ENCODE measurements around the gene CCL3. TPM values are rescaled to one million over a fixed set of nuclear protein-coding genes. Genes with fewer than 3 reads are reported as not detected.
"Not testable (repeated sequence)": the region's sequence is repeated elsewhere in the genome, so short reads cannot be mapped to it uniquely, and the experiment has no call there.

CCL3 gene
- total RNA-seq, 2 experiments from 2014 or later = 3.7 to 4.1 TPM

- H3K4me3 Mint-ChIP-seq = no peak overlapping the region
- ChIA-PET POLR2A (no interaction called here), CTCF (interaction anchor here (1.2 kb wide), 1 partner anchor 14 kb away, joined by 3 read pairs; no protein-coding TSS in a partner anchor)
- H3K9me3 Mint-ChIP-seq = no peaks in the 10 kb centered on the region
- H3K4me1 Mint-ChIP-seq = peaks cover 22% of the 10 kb centered on the region
- H3K27me3 Mint-ChIP-seq = peaks cover 23% of the 10 kb centered on the region
- no peak for DNase-seq
- H3K27ac Mint-ChIP-seq = no peak overlapping the region
- H3K36me3 Mint-ChIP-seq (ENCODE audit: low read depth) = no peaks in the 10 kb centered on the region
Measured at GRCh38 chr17:36092230-36092629, 2.3 kb upstream of the CCL3 start.

- Mint-ChIP-seq H3K27me3 (peaks cover 17% of the 10 kb centered on the region), H3K27ac (peak overlapping the region; percentile 4), H3K4me1 (peaks cover 29% of the 10 kb centered on the region), H3K36me3 (ENCODE audit: low read depth) (no peaks in the 10 kb centered on the region), H3K4me3 (no peak overlapping the region), H3K9me3 (no peaks in the 10 kb centered on the region)
- POLR2A ChIA-PET = no interaction called here
- CTCF ChIA-PET = interaction anchor here (0.7 to 1.7 kb wide), 5 partner anchors 15 to 114 kb away, joined by 3 to 5 read pairs (median 3); no protein-coding TSS in a partner anchor
- no peak for DNase-seq
Measured at GRCh38 chr17:36089339-36089865, 541 bp downstream of the CCL3 start.

GRCh38 chr17:36088670-36089338 lies 1.1 kb downstream of the CCL3 start:
- Mint-ChIP-seq H3K9me3 (no peaks in the 10 kb centered on the region), H3K27me3 (peaks cover 17% of the 10 kb centered on the region), H3K27ac (peak overlapping the region; percentile 4), H3K4me1 (peaks cover 28% of the 10 kb centered on the region), H3K4me3 (no peak overlapping the region), H3K36me3 (ENCODE audit: low read depth) (no peaks in the 10 kb centered on the region)
- ChIA-PET POLR2A (no interaction called here), CTCF (interaction anchor here (0.7 to 1.7 kb wide), 3 partner anchors 15 to 113 kb away, joined by 3 read pairs; no protein-coding TSS in a partner anchor)
- no peak for DNase-seq

GRCh38 chr17:36087897-36088572 lies 1.9 kb downstream of the CCL3 start:
- H3K36me3 Mint-ChIP-seq (ENCODE audit: low read depth); H3K9me3 Mint-ChIP-seq; H3K27ac Mint-ChIP-seq; POLR2A ChIA-PET; H3K4me3 Mint-ChIP-seq; DNase-seq: not testable (repeated sequence)
- peaks cover 35% of the 10 kb centered on the region for H3K4me1 Mint-ChIP-seq
- CTCF ChIA-PET = interaction anchor here (1.2 to 1.7 kb wide), 2 partner anchors 14 to 113 kb away, joined by 3 read pairs; no protein-coding TSS in a partner anchor
- H3K27me3 Mint-ChIP-seq = peaks cover 13% of the 10 kb centered on the region

GRCh38 chr17:36087471-36087870 lies 2.5 kb downstream of the CCL3 start:
- H3K27ac Mint-ChIP-seq; POLR2A ChIA-PET; H3K9me3 Mint-ChIP-seq; H3K36me3 Mint-ChIP-seq (ENCODE audit: low read depth); DNase-seq; H3K4me3 Mint-ChIP-seq: not testable (repeated sequence)
- Mint-ChIP-seq H3K27me3 (peaks cover 13% of the 10 kb centered on the region), H3K4me1 (peaks cover 39% of the 10 kb centered on the region)
- CTCF ChIA-PET = interaction anchor here (0.6 to 0.9 kb wide), 2 partner anchors 13 to 15 kb away, joined by 3 read pairs; no protein-coding TSS in a partner anchor

- H3K4me1 Mint-ChIP-seq = peaks cover 45% of the 10 kb centered on the region
- CTCF ChIA-PET = interaction anchor here (0.6 to 2.2 kb wide), 4 partner anchors 14 to 62 kb away, joined by 3 to 7 read pairs (median 4); no protein-coding TSS in a partner anchor
- H3K27ac Mint-ChIP-seq = no peak overlapping the region
- peaks cover 10% of the 10 kb centered on the region for H3K27me3 Mint-ChIP-seq
- H3K4me3 Mint-ChIP-seq = no peak overlapping the region
- H3K9me3 Mint-ChIP-seq = no peaks in the 10 kb centered on the region
- POLR2A ChIA-PET = no interaction called here
- DNase-seq = no peak
- no peaks in the 10 kb centered on the region for H3K36me3 Mint-ChIP-seq (ENCODE audit: low read depth)
Measured at GRCh38 chr17:36086791-36087190, 3.2 kb downstream of the CCL3 start.

GRCh38 chr17:36085765-36086164 lies 4.2 kb downstream of the CCL3 start:
- H3K27me3 Mint-ChIP-seq = peaks cover 6% of the 10 kb centered on the region
- no peak overlapping the region for H3K27ac Mint-ChIP-seq
- CTCF ChIA-PET = interaction anchor here (0.5 to 2.2 kb wide), 4 partner anchors 13 to 123 kb away, joined by 4 to 7 read pairs (median 4); no protein-coding TSS in a partner anchor
- no peaks in the 10 kb centered on the region for H3K36me3 Mint-ChIP-seq (ENCODE audit: low read depth)
- no peak for DNase-seq
- H3K9me3 Mint-ChIP-seq = no peaks in the 10 kb centered on the region
- peaks cover 46% of the 10 kb centered on the region for H3K4me1 Mint-ChIP-seq
- no peak overlapping the region for H3K4me3 Mint-ChIP-seq
- POLR2A ChIA-PET = no interaction called here

GRCh38 chr17:36083691-36084090 lies 6.3 kb downstream of the CCL3 start:
- H3K9me3 Mint-ChIP-seq; H3K4me3 Mint-ChIP-seq; H3K36me3 Mint-ChIP-seq (ENCODE audit: low read depth); DNase-seq; H3K27me3 Mint-ChIP-seq; H3K27ac Mint-ChIP-seq; POLR2A ChIA-PET: not testable (repeated sequence)
- H3K4me1 Mint-ChIP-seq = peaks cover 34% of the 10 kb centered on the region
- CTCF ChIA-PET = interaction anchor here (3.6 kb wide), 1 partner anchor 11 kb away, joined by 24 read pairs; no protein-coding TSS in a partner anchor

GRCh38 chr17:36082482-36083120 lies 7.3 kb downstream of the CCL3 start:
- peaks cover 34% of the 10 kb centered on the region for H3K4me1 Mint-ChIP-seq
- POLR2A ChIA-PET = not testable (repeated sequence)

GRCh38 chr17:36081681-36082471 lies 8.1 kb downstream of the CCL3 start:
- POLR2A ChIA-PET; H3K9me3 Mint-ChIP-seq; DNase-seq; H3K36me3 Mint-ChIP-seq (ENCODE audit: low read depth): not testable (repeated sequence)
- H3K4me3 Mint-ChIP-seq = peak overlapping the region; percentile 34
- H3K27ac Mint-ChIP-seq = peak overlapping the region; percentile 86
- peaks cover 34% of the 10 kb centered on the region for H3K4me1 Mint-ChIP-seq
- H3K27me3 Mint-ChIP-seq = peaks cover 15% of the 10 kb centered on the region
- CTCF ChIA-PET = interaction anchor here (1.0 to 3.6 kb wide), 2 partner anchors 9 to 28 kb away, joined by 3 to 24 read pairs; no protein-coding TSS in a partner anchor

More at GRCh38 chr17:36082482-36083120, 7.3 kb downstream of the CCL3 start:
- H3K36me3 Mint-ChIP-seq (ENCODE audit: low read depth); H3K9me3 Mint-ChIP-seq: not testable (repeated sequence)
- Mint-ChIP-seq H3K27me3 (peaks cover 11% of the 10 kb centered on the region), H3K27ac (peak overlapping the region; percentile 86), H3K4me3 (peak overlapping the region; percentile 34)
- CTCF ChIA-PET = interaction anchor here (1.0 to 3.6 kb wide), 2 partner anchors 10 to 28 kb away, joined by 3 to 24 read pairs; no protein-coding TSS in a partner anchor
- DNase-seq = peak; percentile 53

- Mint-ChIP-seq H3K27me3 (peaks cover 40% of the 10 kb centered on the region), H3K27ac (no peak overlapping the region), H3K4me1 (peaks cover 5% of the 10 kb centered on the region), H3K36me3 (ENCODE audit: low read depth) (no peaks in the 10 kb centered on the region), H3K4me3 (no peak overlapping the region), H3K9me3 (no peaks in the 10 kb centered on the region)
- ChIA-PET POLR2A (no interaction called here), CTCF (interaction anchor here (1.5 to 3.3 kb wide), 2 partner anchors 8 to 15 kb away, joined by 3 to 24 read pairs; no protein-coding TSS in a partner anchor)
- no peak for DNase-seq
Measured at GRCh38 chr17:36074365-36074764, 15.6 kb downstream of the CCL3 start.
